ENCODE data around the gene MAGI1.

MAGI1 gene

DNA sequence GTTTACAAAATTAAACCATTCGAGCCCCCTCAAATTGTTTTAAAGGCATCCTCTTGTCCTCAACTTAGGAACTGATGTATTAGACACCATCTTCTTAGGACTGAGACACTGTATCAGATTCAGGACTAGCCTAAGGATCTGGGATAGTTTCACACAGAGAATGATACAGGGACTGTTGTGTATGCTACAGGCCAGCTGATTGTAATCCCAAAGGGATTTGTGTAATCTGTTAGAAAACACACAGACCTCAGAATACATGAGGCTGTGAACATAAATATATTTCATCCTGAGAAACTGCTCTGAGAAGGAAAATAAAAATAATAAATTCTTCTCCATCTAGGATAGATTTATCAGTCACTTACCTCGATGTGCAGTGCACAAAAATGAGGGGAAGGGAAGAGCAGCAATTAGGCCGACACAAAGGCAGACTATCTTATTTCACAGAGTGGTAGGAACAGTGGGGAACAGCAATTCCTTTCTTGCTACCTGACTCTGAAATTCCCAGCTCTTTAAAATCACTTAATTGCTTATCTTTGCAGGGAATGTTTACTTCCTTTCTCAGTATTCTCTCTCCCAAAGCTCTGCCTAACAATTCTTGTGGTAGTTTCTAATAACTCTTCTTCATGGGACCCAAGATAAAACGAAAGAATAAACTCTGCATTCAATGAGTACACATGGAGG is 322.5 kb downstream of the MAGI1 start:
- no peak for TF ChIP-seq EZH2phosphoT487 (conservative IDR thresholded peaks at IDR 0.05; ENCODE audit: low read length)
- TF ChIP-seq, protein P1, sequence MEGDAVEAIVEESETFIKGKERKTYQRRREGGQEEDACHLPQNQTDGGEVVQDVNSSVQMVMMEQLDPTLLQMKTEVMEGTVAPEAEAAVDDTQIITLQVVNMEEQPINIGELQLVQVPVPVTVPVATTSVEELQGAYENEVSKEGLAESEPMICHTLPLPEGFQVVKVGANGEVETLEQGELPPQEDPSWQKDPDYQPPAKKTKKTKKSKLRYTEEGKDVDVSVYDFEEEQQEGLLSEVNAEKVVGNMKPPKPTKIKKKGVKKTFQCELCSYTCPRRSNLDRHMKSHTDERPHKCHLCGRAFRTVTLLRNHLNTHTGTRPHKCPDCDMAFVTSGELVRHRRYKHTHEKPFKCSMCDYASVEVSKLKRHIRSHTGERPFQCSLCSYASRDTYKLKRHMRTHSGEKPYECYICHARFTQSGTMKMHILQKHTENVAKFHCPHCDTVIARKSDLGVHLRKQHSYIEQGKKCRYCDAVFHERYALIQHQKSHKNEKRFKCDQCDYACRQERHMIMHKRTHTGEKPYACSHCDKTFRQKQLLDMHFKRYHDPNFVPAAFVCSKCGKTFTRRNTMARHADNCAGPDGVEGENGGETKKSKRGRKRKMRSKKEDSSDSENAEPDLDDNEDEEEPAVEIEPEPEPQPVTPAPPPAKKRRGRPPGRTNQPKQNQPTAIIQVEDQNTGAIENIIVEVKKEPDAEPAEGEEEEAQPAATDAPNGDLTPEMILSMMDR (IDR thresholded peaks at IDR 0.05; ENCODE audit: insufficient read depth, low read length, poor library complexity, severe bottlenecking): no peak
- no peak overlapping the region for H3K27ac ChIP-seq (ENCODE audit: low read depth, low read length)

GRCh38 chr3:65714134-65714533 is 324.6 kb downstream of the MAGI1 start:
- no peaks in the 10 kb centered on the region for H3K36me3 ChIP-seq (ENCODE audit: low read length)
- H3K4me3 ChIP-seq (ENCODE audit: insufficient read depth, low read length, poor library complexity, severe bottlenecking): no peak overlapping the region
- H3F3A ChIP-seq (ENCODE audit: insufficient read depth): no peaks in the 10 kb centered on the region
- H3K9me2 ChIP-seq (replicated peaks; ENCODE audit: insufficient read depth, low read length): no peaks in the 10 kb centered on the region
- H3K79me2 ChIP-seq (ENCODE audit: insufficient read depth, low read length): no peaks in the 10 kb centered on the region
- no peak overlapping the region for H2AFZ ChIP-seq (ENCODE audit: low read depth, low read length, severe bottlenecking)
- H4K20me1 ChIP-seq (ENCODE audit: low read depth, low read length): no peaks in the 10 kb centered on the region
- no peak overlapping the region for H3K4me2 ChIP-seq (ENCODE audit: low read depth, low read length, poor library complexity, severe bottlenecking)
- H3K27ac ChIP-seq (ENCODE audit: low read depth, low read length): no peak overlapping the region
- no peaks in the 10 kb centered on the region for H3K27me3 ChIP-seq (ENCODE audit: low read length)
- H3K9me3 ChIP-seq (ENCODE audit: insufficient read depth, low read length): no peaks in the 10 kb centered on the region
- no peak overlapping the region for H3K9ac ChIP-seq (ENCODE audit: low read length)
- TF ChIP-seq, protein P1 (IDR thresholded peaks at IDR 0.05; ENCODE audit: insufficient read depth, low read length, poor library complexity, severe bottlenecking): no peak
- TF ChIP-seq EZH2phosphoT487 (conservative IDR thresholded peaks at IDR 0.05; ENCODE audit: low read length): no peak

More for the DNA sequence above, 322.5 kb downstream of the MAGI1 start:
- no peaks in the 10 kb centered on the region for H3K36me3 ChIP-seq (ENCODE audit: low read length)
- H3K9ac ChIP-seq (ENCODE audit: low read length): no peak overlapping the region
- H3K9me3 ChIP-seq (ENCODE audit: insufficient read depth, low read length): no peaks in the 10 kb centered on the region
- no peaks in the 10 kb centered on the region for H3F3A ChIP-seq (ENCODE audit: insufficient read depth)
- no peaks in the 10 kb centered on the region for H3K27me3 ChIP-seq (ENCODE audit: low read length)
- no peak overlapping the region for H3K4me2 ChIP-seq (ENCODE audit: low read depth, low read length, poor library complexity, severe bottlenecking)
- no peak overlapping the region for H2AFZ ChIP-seq (ENCODE audit: low read depth, low read length, severe bottlenecking)
- no peaks in the 10 kb centered on the region for H3K79me2 ChIP-seq (ENCODE audit: insufficient read depth, low read length)
- no peaks in the 10 kb centered on the region for H4K20me1 ChIP-seq (ENCODE audit: low read depth, low read length)
- no peak overlapping the region for H3K4me3 ChIP-seq (ENCODE audit: insufficient read depth, low read length, poor library complexity, severe bottlenecking)
- no peaks in the 10 kb centered on the region for H3K9me2 ChIP-seq (replicated peaks; ENCODE audit: insufficient read depth, low read length)

DNA sequence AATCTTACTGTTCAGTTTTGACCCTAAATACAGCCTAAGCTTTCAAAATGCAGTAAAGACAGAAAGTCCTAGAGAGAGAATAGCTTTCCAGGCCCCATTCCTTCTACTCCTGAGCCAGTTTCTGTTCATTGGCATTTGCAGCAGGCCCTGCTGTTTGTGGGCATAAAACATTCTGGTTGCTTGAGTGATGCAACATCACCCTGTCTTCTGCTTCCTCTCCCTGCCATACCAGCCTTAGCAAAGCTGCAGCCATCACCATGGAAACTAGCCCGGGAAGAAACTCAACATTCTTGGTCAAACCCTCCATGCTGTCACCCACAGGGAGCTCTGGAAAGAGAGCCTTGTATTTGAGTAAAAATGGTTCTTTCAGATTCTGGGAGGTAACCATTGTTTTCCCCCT is 325.7 kb downstream of the MAGI1 start:
- no peaks in the 10 kb centered on the region for H3K9me2 ChIP-seq (replicated peaks; ENCODE audit: insufficient read depth, low read length)
- no peaks in the 10 kb centered on the region for H4K20me1 ChIP-seq (ENCODE audit: low read depth, low read length)
- no peaks in the 10 kb centered on the region for H3K79me2 ChIP-seq (ENCODE audit: insufficient read depth, low read length)
- H2AFZ ChIP-seq (ENCODE audit: low read depth, low read length, severe bottlenecking): no peak overlapping the region
- no peak overlapping the region for H3K4me2 ChIP-seq (ENCODE audit: low read depth, low read length, poor library complexity, severe bottlenecking)
- no peaks in the 10 kb centered on the region for H3K36me3 ChIP-seq (ENCODE audit: low read length)
- H3F3A ChIP-seq (ENCODE audit: insufficient read depth): no peaks in the 10 kb centered on the region
- no peak overlapping the region for H3K27ac ChIP-seq (ENCODE audit: low read depth, low read length)
- no peaks in the 10 kb centered on the region for H3K27me3 ChIP-seq (ENCODE audit: low read length)
- no peak overlapping the region for H3K9ac ChIP-seq (ENCODE audit: low read length)
- H3K4me3 ChIP-seq (ENCODE audit: insufficient read depth, low read length, poor library complexity, severe bottlenecking): no peak overlapping the region
- no peaks in the 10 kb centered on the region for H3K9me3 ChIP-seq (ENCODE audit: insufficient read depth, low read length)
- TF ChIP-seq, protein P1 (IDR thresholded peaks at IDR 0.05; ENCODE audit: insufficient read depth, low read length, poor library complexity, severe bottlenecking): no peak
- TF ChIP-seq EZH2phosphoT487 (conservative IDR thresholded peaks at IDR 0.05; ENCODE audit: low read length): no peak
